ENCODE data around the gene PARVG.

PARVG gene

DNA sequence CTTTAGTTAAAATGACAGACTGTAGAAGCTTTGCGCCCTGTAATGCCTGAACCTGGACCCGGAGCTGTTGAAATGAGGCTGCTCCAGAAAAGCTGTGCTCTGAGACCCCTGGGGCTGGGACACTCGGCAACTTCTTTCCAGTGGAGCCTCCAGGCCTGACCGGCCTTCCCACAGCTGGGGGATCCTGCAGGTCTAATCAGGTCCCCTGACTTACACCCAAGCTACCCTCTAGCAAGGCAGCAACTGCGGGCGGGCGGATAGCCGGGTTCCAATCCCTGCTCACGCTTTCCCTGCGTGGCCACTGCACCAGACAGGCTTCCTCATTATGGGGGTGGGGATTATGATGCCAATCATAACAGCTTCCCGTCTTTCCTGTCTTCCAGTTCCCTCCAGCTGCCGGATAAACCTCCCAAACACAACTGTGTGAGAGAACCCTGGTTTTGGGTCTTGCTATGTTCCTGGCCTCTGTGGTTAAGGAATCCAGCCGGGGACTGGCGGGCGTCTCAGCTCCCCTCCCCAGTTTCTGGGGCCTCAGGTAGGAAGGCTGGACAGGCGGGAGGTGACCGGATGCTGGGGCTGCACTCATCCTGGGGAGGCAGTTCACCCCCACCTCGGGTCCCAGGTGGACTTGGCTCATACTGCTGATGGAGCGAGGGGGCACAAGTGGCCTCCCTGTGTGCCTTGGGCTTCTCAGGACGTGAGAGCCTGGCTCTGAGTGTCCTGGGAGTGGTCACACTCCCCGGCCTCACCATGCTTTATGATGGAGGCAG, 38.6 kb downstream of the PARVG start:
- no peaks in the 10 kb centered on the region for H4K20me1 ChIP-seq (ENCODE audit: control insufficient read depth, insufficient read depth, low read depth, low read length)
- no peaks in the 10 kb centered on the region for H3K4me1 ChIP-seq (ENCODE audit: control insufficient read depth, low read length)
- no peaks in the 10 kb centered on the region for H3K36me3 ChIP-seq (ENCODE audit: control insufficient read depth, low read length)
- H3K27ac ChIP-seq (ENCODE audit: low read depth, low read length) = no peak overlapping the region
- H3K79me2 ChIP-seq (ENCODE audit: control insufficient read depth, low read length) = no peaks in the 10 kb centered on the region
- no peaks in the 10 kb centered on the region; the same call in 1 of the 2 replicates for H3K27me3 ChIP-seq (ENCODE audit: control insufficient read depth, low read length)
- TF ChIP-seq, protein P1, sequence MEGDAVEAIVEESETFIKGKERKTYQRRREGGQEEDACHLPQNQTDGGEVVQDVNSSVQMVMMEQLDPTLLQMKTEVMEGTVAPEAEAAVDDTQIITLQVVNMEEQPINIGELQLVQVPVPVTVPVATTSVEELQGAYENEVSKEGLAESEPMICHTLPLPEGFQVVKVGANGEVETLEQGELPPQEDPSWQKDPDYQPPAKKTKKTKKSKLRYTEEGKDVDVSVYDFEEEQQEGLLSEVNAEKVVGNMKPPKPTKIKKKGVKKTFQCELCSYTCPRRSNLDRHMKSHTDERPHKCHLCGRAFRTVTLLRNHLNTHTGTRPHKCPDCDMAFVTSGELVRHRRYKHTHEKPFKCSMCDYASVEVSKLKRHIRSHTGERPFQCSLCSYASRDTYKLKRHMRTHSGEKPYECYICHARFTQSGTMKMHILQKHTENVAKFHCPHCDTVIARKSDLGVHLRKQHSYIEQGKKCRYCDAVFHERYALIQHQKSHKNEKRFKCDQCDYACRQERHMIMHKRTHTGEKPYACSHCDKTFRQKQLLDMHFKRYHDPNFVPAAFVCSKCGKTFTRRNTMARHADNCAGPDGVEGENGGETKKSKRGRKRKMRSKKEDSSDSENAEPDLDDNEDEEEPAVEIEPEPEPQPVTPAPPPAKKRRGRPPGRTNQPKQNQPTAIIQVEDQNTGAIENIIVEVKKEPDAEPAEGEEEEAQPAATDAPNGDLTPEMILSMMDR (IDR thresholded peaks at IDR 0.05; ENCODE audit: low read depth, low read length, poor library complexity, severe bottlenecking) = no peak
- no peak for TF ChIP-seq EZH2phosphoT487 (IDR thresholded peaks at IDR 0.05; ENCODE audit: borderline replicate concordance, low read length)
- no peaks in the 10 kb centered on the region for H3K9me3 ChIP-seq (ENCODE audit: control insufficient read depth, insufficient read depth, low read length)
- H3K4me2 ChIP-seq (ENCODE audit: low read length) = no peak overlapping the region
- H3K4me3 ChIP-seq (ENCODE audit: low read length) = no peak overlapping the region
- H3K9me2 ChIP-seq (replicated peaks; ENCODE audit: control insufficient read depth, low read length) = no peaks in the 10 kb centered on the region
- H3F3A ChIP-seq (ENCODE audit: control insufficient read depth, insufficient read depth) = no peaks in the 10 kb centered on the region

DNA sequence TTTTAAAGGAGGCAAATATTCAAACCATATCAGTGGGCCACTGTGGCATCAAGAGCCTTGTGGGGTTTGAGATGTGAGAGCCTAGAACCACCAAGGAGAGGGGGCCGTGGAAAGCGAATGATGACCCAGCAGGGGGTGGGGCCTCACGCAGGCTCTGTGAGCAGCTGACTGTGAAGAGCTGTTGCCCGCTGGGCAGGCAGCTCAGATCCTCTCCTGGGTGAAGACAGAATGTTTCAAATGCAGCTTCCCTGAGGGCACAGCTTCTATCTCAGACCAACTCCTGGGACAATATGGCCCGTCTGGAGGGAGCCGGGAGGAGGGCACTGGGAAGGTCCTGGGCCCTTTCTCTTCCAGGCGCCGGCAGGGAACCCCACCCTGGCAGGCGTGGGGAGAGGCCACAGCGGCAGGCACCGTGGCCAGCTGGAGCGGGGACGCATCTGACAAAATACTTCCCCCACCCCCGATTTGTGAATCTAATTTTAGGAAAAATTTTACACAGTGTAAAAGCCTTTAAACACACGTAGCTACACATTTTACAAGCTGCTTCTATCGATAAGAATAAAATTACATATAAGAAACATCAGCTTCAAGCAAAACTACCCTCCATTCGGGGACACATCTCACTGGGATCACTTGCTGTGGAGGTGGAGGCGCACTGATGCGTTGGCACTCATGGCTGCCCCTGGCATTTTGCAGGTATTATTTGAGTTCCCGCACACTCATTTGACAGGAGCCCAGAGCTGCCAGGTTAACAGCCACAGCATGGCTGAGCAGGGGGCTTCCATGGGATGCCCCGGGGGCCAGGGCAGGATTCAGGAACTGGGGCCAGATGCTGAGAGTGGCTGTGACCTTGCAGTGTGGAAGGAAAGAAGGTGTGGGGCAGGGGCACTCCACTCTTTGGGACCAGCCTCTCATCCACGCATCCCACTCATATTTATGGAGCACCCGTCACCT, 40.3 kb downstream of the PARVG start:
- Histone ChIP-seq H3K4me2 (ENCODE audit: low read length) (no peak overlapping the region), H3K27ac (ENCODE audit: low read depth, low read length) (no peak overlapping the region), H3K36me3 (ENCODE audit: control insufficient read depth, low read length) (no peaks in the 10 kb centered on the region), H3K9me2 (replicated peaks; ENCODE audit: control insufficient read depth, low read length) (no peaks in the 10 kb centered on the region), H3K79me2 (ENCODE audit: control insufficient read depth, low read length) (no peaks in the 10 kb centered on the region), H4K20me1 (ENCODE audit: control insufficient read depth, insufficient read depth, low read depth, low read length) (no peaks in the 10 kb centered on the region), H3K4me1 (ENCODE audit: control insufficient read depth, low read length) (no peaks in the 10 kb centered on the region), H3F3A (ENCODE audit: control insufficient read depth, insufficient read depth) (no peaks in the 10 kb centered on the region), H3K9me3 (ENCODE audit: control insufficient read depth, insufficient read depth, low read length) (no peaks in the 10 kb centered on the region), H3K27me3 (ENCODE audit: control insufficient read depth, low read length) (no peaks in the 10 kb centered on the region; the same call in 1 of the 2 replicates), H3K4me3 (ENCODE audit: low read length) (no peak overlapping the region)
- TF ChIP-seq, protein P1 (IDR thresholded peaks at IDR 0.05; ENCODE audit: low read depth, low read length, poor library complexity, severe bottlenecking) = no peak
- no peak for TF ChIP-seq EZH2phosphoT487 (IDR thresholded peaks at IDR 0.05; ENCODE audit: borderline replicate concordance, low read length)

DNA sequence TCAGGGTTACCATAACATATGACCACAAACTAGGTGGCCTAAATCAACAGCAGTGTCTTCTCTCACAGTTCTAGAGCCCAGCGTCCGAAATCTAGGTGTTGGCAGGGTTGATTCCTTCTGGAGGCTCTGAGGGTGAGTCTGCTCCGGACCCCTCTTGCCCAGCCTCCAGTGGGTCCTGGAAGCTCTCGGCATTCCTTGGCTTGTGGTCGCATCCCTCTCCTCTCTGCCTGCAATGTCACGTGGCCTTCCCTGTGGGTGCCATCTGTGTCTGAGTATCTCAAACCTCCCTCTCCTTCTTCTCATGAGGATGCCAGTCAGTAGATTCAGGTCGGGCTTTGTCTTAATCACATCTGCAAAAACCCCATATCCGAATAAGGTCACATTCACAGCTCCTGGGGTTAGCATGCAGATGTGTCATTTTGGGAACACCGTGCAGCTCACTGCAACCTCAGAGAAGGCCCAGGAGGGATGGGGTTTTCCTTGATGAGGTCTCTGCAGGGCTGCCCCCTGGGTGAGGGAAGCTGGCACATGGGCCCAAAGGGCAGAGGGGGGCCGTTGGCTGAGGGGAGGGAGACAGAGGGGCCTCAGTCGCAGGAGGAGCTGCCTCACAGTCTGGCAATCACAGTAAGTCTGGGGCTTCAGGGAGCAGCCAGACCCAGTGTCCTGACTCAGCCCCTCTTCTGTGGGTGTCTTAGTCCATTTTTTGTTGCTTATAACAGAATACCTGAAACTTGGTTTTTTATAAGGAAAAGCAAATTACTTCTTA, 41.2 kb downstream of the PARVG start:
- no peak overlapping the region for H3K4me2 ChIP-seq (ENCODE audit: low read length)

More for the DNA sequence above, 41.2 kb downstream of the PARVG start:
- Histone ChIP-seq H3K79me2 (ENCODE audit: control insufficient read depth, low read length) (no peaks in the 10 kb centered on the region), H4K20me1 (ENCODE audit: control insufficient read depth, insufficient read depth, low read depth, low read length) (no peaks in the 10 kb centered on the region), H3K27ac (ENCODE audit: low read depth, low read length) (no peak overlapping the region), H3K9me3 (ENCODE audit: control insufficient read depth, insufficient read depth, low read length) (no peaks in the 10 kb centered on the region), H3K9me2 (replicated peaks; ENCODE audit: control insufficient read depth, low read length) (no peaks in the 10 kb centered on the region), H3K4me1 (ENCODE audit: control insufficient read depth, low read length) (no peaks in the 10 kb centered on the region), H3K36me3 (ENCODE audit: control insufficient read depth, low read length) (no peaks in the 10 kb centered on the region), H3F3A (ENCODE audit: control insufficient read depth, insufficient read depth) (no peaks in the 10 kb centered on the region), H3K4me3 (ENCODE audit: low read length) (no peak overlapping the region), H3K27me3 (ENCODE audit: control insufficient read depth, low read length) (no peaks in the 10 kb centered on the region; the same call in 1 of the 2 replicates)
- TF ChIP-seq, protein P1 (IDR thresholded peaks at IDR 0.05; ENCODE audit: low read depth, low read length, poor library complexity, severe bottlenecking) = no peak
- TF ChIP-seq EZH2phosphoT487 (IDR thresholded peaks at IDR 0.05; ENCODE audit: borderline replicate concordance, low read length) = no peak
